Mucosa of rectum (tissue), 2 donors: ENCODE data around the gene CATSPER4.

Experiments
- H3K27ac ChIP-seq, 2 donors: one replicate each; pipeline ENCODE4 v1.7.0; 2013; ENCODE audit warnings: inconsistent platforms in 2 of 2, low read depth in 2 of 2, low read length in 2 of 2
- H3K27me3 ChIP-seq, 2 donors: one replicate each; pipeline ENCODE4 v1.7.0; 2013; ENCODE audit warnings: low read length in 2 of 2; ENCODE audit not compliant: control insufficient read depth in 2 of 2, insufficient read depth in 2 of 2
- H3K36me3 ChIP-seq, 2 donors: one replicate each; pipeline ENCODE4 v1.7.0; 2013; ENCODE audit warnings: low read length in 2 of 2; ENCODE audit not compliant: control insufficient read depth in 2 of 2, insufficient read depth in 2 of 2
- H3K4me1 ChIP-seq, 2 donors: one replicate each; pipeline ENCODE4 v1.7.0; 2013; ENCODE audit warnings: low read length in 2 of 2, mild to moderate bottlenecking in 1 of 2; ENCODE audit not compliant: control insufficient read depth in 2 of 2, insufficient read depth in 2 of 2
- H3K4me3 ChIP-seq, 2 donors: one replicate each; pipeline ENCODE4 v1.7.0; 2013; ENCODE audit warnings: low read length in 2 of 2
- H3K9ac ChIP-seq, 2 donors: one replicate each; pipeline ENCODE4 v1.7.0; 2013; ENCODE audit warnings: low read length in 2 of 2, low read depth in 1 of 2, mild to moderate bottlenecking in 1 of 2
- H3K9me3 ChIP-seq, 2 donors: one replicate each; pipeline ENCODE4 v1.7.0; 2013; ENCODE audit warnings: low read length in 2 of 2; ENCODE audit not compliant: control insufficient read depth in 2 of 2
- donor health status: healthy.
- donor health status: Normal muscosa, but diverticular disease.

CATSPER4 gene

GRCh38 chr1:26239936-26240335, 49.5 kb downstream of the CATSPER4 start:
- Histone ChIP-seq H3K9me3 (no peaks in the 10 kb centered on the region), H3K4me3 (no peak overlapping the region), H3K27ac (no peak overlapping the region)

More at GRCh38 chr1:26239936-26240335, 49.5 kb downstream of the CATSPER4 start:
- no peak overlapping the region for H3K9ac ChIP-seq
- H3K27me3 ChIP-seq, result no peaks in the 10 kb centered on the region
- peaks cover 4 to 7% of the 10 kb centered on the region in 2 donors for H3K4me1 ChIP-seq
- peaks cover 6 to 10% of the 10 kb centered on the region in 2 donors for H3K36me3 ChIP-seq
